Stomach (tissue), 4 donors: ENCODE results near the gene PTBP3.

Experiments used
- EP300 ChIP-seq: sonication (generic); formaldehyde crosslinking; IDR thresholded peaks from one replicate; pipeline ENCODE4 v1.6.1; 2017; ENCODE audit warnings: antibody characterized with exemption
- POLR2A ChIP-seq, 4 donors: fragments of 450-650 bp; IDR thresholded peaks; one replicate each; pipeline ENCODE4 v1.6.1; 2016; ENCODE audit warnings: antibody characterized with exemption in 4 of 4, control low read depth in 2 of 4, mild to moderate bottlenecking in 1 of 4, moderate library complexity in 1 of 4

GRCh38 chr9:112239708-112240107 is 93.7 kb downstream of the PTBP3 start:
- no peak for TF ChIP-seq POLR2A (IDR thresholded peaks at IDR 0.05)
- no peak for TF ChIP-seq EP300
